HG03159 (cell line): ENCODE data around the gene BAG1.

ENCODE experiments used
- ATAC-seq: cut with Tn5 transposase; IDR thresholded peaks from one replicate; pipeline ENCODE4 v1.9.1; 2021; ENCODE audit warnings: mild to moderate bottlenecking, moderate library complexity; ENCODE audit not compliant: unreplicated experiment

The BAG1 gene

DNA sequence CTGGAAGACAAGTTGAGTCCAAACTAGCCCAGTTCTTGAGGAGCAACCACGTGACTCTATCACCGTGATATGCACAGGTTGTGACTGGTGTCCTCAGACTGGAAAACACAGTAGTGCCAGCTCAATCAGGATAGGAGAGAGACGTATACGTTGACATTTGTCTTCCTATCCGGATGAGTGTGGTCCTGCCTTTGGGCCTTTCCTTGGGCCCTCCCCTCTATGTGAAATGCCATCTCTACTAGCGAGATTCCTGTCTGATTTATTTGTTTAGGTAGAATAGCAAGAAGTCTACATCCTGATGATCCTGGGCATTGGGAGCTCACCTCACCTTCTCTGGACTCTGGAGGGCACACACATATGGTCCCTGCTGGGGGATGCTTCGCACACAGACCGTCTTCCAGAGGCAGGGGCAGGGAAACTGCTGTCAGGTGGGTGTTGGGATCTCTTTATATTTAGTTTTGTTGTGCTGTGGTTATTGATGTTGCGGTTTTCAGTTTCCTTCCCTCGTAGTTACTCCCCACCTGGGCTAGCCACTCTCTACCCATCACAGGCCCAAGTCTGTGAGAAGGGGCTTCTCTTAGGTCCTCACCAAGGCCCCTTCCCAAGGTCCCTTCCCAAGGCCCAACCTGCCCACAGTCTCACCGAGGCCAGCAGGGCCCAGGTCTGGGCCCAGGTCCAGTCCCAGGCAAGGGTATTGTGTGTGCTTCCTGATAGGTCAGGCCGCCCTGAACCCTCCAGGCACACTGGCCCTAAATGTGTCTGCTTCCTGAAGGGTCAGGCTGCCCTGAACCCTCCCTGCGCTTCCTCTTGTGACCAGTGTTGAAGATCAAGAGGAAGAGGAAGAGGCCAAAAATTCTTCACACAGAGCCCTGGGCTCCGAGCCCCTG is 43.6 kb downstream of the BAG1 start:
- ATAC-seq = peak; percentile 40

DNA sequence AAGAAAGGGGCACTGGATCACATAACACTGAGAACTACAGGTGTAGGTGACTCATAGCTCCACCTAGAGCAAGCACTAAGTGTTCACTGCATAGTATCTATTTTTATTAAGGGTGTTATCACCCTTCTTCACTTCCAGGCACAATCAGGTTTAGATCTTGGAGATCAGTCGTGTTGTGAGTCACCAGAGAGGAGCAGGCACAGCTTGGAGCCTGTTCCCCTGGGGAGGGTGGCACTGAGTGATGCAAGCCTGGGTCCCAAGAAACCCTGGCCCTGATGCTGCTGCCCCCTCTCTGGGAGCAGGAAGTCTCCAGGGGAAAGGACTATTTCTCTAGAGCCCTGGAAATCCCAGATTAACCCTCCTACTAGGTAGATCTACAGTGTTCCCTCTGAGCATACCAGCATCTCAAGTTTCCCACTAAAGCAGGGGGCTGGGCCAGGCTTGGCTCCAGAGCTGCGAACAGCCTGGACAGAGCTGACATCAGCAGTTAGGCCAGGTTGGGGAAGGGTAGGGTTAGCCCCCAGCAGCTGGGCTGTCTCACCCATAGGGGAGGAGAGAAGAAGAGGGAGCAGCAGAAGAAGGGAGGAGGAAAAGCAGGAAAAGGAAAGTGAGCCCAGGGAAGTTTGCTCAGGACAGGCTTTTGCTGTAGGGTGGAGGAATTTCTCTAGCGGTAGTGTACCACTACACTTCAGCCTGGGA is 52.7 kb downstream of the BAG1 start:
- no peak for ATAC-seq

DNA sequence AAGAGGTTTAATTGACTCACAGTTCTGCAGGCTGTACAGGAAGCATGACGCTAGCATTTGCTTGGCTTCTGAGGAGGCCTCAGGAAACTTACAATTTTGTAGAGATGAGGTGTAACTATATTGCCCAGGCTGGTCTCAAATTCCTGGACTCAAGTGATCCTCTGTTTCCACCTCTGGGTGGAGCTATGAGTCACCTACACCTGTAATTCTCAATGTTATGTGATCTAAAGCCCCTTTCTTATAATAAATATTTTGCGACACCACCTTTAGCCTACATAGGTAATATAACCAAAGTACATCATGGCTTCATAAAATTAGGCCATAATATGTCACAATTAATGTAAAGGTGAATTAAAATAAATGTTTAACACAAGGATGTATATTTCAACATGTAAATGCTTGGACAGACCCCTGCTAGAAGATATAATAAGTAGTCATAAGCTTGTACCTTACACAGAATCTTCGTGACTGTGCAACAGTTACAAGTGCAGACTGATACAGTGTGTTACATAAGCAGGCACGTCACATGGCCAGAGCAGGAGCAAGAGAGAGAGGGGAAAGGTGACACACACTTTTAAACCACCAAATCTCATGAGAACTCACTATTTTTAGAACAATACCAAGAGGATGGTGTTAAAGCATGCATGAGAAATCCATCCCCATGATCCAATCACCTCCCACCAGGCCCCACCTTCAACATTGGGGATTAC is 54.3 kb downstream of the BAG1 start:
- ATAC-seq = no peak

DNA sequence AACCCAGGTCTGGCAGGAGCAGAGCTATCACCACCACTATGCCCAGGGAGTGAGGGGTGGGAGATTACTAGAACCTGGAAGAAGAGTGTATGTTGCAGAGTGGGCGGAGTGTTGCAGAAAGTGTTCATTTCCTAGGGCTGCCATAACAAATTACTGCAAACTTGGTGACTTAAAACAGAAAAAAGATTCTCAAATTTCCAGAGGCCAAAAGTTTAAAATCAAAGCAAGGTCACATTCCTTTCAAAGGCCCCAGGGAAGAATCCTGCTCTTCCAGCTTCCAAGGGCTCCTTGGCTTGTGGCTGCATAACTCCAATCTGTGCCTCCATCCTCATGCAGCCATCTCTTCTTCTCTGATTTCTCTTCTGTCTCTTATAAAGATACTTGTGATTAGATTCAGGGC is 55.1 kb downstream of the BAG1 start:
- ATAC-seq = no peak

DNA sequence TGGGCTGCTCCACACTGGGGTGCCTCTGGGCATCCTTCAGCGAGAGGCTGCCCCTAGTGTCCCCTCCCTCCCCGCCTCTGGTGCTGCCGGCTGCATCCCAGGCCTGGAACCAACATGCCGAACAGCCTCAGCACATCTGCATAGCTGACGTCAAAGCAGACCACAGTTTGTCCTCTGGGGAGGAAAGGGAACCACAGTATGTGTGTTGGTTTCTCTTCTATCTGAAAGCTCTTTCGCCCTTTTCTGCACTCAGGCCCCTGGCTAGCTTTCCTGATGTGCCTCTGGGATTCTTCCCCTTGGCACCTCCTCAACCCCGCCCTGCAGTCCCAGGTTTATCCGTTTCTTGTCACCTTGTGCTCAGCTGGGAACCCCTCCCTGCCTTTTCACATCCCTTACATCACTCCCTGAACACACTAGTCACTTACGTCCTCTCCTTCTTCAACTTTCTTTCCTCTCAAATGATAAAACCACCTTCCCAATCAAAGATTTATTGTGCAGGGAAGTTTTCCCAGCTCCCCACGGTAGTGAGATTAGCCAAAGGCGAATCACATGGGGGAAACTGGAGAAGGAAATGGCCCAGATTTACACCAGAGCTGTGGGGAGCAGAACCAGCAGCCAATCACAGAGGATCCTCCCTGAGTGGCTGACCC is 61.8 kb downstream of the BAG1 start:
- peak; percentile 99 for ATAC-seq
